ENCODE results near the gene PTDSS2.

The PTDSS2 gene

GRCh38 chr11:488992-489391 lies 38.9 kb downstream of the PTDSS2 start:
- no peak for TF ChIP-seq CTCF (IDR thresholded peaks at IDR 0.05)
- H3K9me3 ChIP-seq, result no peaks in the 10 kb centered on the region
- no peaks in the 10 kb centered on the region for H3K4me1 ChIP-seq
- intact Hi-C loops (cut with DNase I; ENCODE audit: low total_unique reads), result no loop called here
- no peak for DNase-seq
- H3K27ac ChIP-seq, result no peak overlapping the region
- peaks cover 11 to 70% (median 23%) of the 10 kb centered on the region in 3 donors for H3K36me3 ChIP-seq
- no peak overlapping the region for H3K4me3 ChIP-seq
- H3K27me3 ChIP-seq, result no peaks in the 10 kb centered on the region

DNA sequence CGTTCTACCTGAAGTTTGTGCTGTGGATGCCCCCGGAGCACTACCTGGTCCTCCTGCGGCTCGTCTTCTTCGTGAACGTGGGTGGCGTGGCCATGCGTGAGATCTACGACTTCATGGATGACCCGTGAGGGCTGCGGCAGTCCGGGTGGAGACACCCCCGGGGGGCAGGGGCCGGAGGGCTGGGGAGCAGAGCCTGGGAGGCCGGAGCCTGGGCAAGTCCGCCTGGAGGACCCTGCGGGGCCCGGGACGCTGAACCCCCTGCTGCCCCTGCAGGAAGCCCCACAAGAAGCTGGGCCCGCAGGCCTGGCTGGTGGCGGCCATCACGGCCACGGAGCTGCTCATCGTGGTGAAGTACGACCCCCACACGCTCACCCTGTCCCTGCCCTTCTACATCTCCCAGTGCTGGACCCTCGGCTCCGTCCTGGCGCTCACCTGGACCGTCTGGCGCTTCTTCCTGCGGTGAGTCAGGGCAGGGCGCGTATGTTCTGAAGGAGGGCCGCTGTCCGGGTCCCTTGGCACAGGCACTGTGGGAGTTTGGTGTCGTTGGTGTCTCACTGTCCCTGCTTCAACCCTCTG lies 39.6 kb downstream of the PTDSS2 start:
- intact Hi-C loops (cut with DNase I; ENCODE audit: low total_unique reads), result no loop called here
- DNase-seq, result no peak
- no peak for TF ChIP-seq CTCF (IDR thresholded peaks at IDR 0.05)
- Histone ChIP-seq H3K9me3 (no peaks in the 10 kb centered on the region), H3K4me1 (no peaks in the 10 kb centered on the region), H3K36me3 (peaks cover 18 to 77% (median 30%) of the 10 kb centered on the region in 3 donors), H3K4me3 (no peak overlapping the region), H3K27me3 (no peaks in the 10 kb centered on the region), H3K27ac (no peak overlapping the region)

- H3K4me3 ChIP-seq, result no peak overlapping the region
- H3K9me3 ChIP-seq, result no peaks in the 10 kb centered on the region
- intact Hi-C loops (cut with DNase I; ENCODE audit: low total_unique reads), result no loop called here
- no peaks in the 10 kb centered on the region for H3K4me1 ChIP-seq
- H3K36me3 ChIP-seq, result peaks cover 22 to 84% (median 36%) of the 10 kb centered on the region in 3 donors
- TF ChIP-seq CTCF (IDR thresholded peaks at IDR 0.05), result no peak
- no peak overlapping the region for H3K27ac ChIP-seq
- DNase-seq, result no peak
- H3K27me3 ChIP-seq, result no peaks in the 10 kb centered on the region
These were observed 40.3 kb downstream of the PTDSS2 start for GRCh38 chr11:490186-490929.

DNA sequence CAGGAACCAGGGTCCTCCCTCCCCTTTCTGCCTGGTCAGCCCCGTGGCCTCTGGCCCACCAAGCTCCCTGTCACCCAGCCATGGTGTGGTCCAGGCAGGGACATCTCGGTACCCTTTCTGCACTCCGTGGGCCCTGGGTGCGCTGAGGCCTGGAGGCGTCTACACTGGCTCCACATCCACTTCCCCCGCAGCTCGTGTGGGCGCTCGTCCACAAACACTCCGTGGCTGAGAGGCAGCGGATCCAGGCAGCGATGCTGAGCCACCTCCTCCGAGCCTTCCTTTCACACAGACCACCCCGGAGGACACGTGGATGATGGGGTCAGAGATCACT lies 40.8 kb downstream of the PTDSS2 start:
- intact Hi-C loops (cut with DNase I; ENCODE audit: low total_unique reads), result no loop called here
- DNase-seq, result no peak
- TF ChIP-seq CTCF (IDR thresholded peaks at IDR 0.05), result no peak
- Histone ChIP-seq H3K27ac (no peak overlapping the region), H3K36me3 (peaks cover 22 to 89% (median 42%) of the 10 kb centered on the region in 3 donors), H3K4me1 (no peaks in the 10 kb centered on the region), H3K9me3 (no peaks in the 10 kb centered on the region), H3K27me3 (no peaks in the 10 kb centered on the region), H3K4me3 (no peak overlapping the region)

DNA sequence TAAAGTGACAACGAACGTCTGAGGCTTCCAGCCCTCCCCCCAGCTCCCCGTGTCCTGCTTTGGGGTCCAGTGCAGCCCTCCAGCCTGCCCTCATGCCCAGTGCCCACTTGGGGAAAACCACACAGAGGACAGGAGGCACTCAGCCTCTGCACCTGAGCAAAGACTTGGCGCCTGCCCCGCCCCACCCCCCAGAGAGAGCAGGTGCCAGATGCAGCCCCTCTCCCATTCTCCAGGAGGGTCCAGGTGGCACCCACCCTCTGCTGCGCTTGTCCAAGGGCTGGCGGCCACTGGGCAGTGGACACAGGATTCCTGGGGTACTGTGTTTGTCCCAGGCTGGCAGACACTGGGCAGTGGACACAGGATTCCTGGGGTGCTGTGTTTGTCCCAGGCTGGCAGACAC lies 41.3 kb downstream of the PTDSS2 start:
- Histone ChIP-seq H3K4me3 (no peak overlapping the region), H3K4me1 (no peaks in the 10 kb centered on the region), H3K27ac (no peak overlapping the region), H3K27me3 (no peaks in the 10 kb centered on the region), H3K36me3 (peaks cover 26 to 94% (median 45%) of the 10 kb centered on the region in 3 donors), H3K9me3 (no peaks in the 10 kb centered on the region)
- no peak for DNase-seq
- intact Hi-C loops (cut with DNase I; ENCODE audit: low total_unique reads), result no loop called here
- no peak for TF ChIP-seq CTCF (IDR thresholded peaks at IDR 0.05)

Data from tibial artery (tissue), 4 donors.